Muscle of back (tissue), 13 donors: Measurements from ENCODE around the gene BAG1. TPM values are rescaled to one million over a fixed set of nuclear protein-coding genes. Genes with fewer than 3 reads are reported as not detected.

Experiments used
- DNase-seq, 3 donors: peaks; one replicate each; pipeline versions ENCODE4 v3.0.0 to v3.0.0-alpha.2; 2013
- long read RNA-seq, 9 donors: transcript quantifications; one replicate each; lab custom pipeline, GENCODE V29; 2026
- polyA plus RNA-seq, 10 donors: library from polyadenylated mRNA; unstranded; fragments of 120-200 nt; gene quantifications; one replicate each; pipeline ENCODE4 v1.2.1, GENCODE V29; 2013; ENCODE audit not compliant: insufficient read length in 10 of 10

BAG1 gene
- polyA plus RNA-seq: 10 to 100 TPM; 62.4 to 86.8 (median 73.6) TPM
- long read RNA-seq, donor 1, transcript BAG1-210 (7 exons, 3,786 nt): major isoform, 34 of 53 reads
- long read RNA-seq, donor 1, transcript BAG1-201 (4 exons, 1,977 nt): minor isoform, 9 of 53 reads
- long read RNA-seq, donor 1, partial matches to known transcripts: 9 of 53 reads
- long read RNA-seq, donor 1, other reads (novel, unspliced or antisense): 0 of 53 reads
- long read RNA-seq, donor 2, transcript BAG1-210 (7 exons, 3,786 nt): major isoform, 18 of 26 reads
- long read RNA-seq, donor 2, transcript BAG1-201 (4 exons, 1,977 nt): minor isoform, 8 of 26 reads
- long read RNA-seq, donor 2, partial matches to known transcripts: 0 of 26 reads
- long read RNA-seq, donor 2, other reads (novel, unspliced or antisense): 0 of 26 reads
- long read RNA-seq, donor 3: 0 reads
- long read RNA-seq, donor 4, transcript BAG1-210 (7 exons, 3,786 nt): major isoform, 35 of 239 reads
- long read RNA-seq, donor 4, partial matches to known transcripts: 129 of 239 reads
- long read RNA-seq, donor 4, other reads (novel, unspliced or antisense): 69 of 239 reads
- long read RNA-seq, donor 5, transcript BAG1-201 (4 exons, 1,977 nt): minor isoform, 16 of 248 reads
- long read RNA-seq, donor 5, transcript BAG1-210 (7 exons, 3,786 nt): major isoform, 36 of 248 reads
- long read RNA-seq, donor 5, partial matches to known transcripts: 114 of 248 reads
- long read RNA-seq, donor 5, other reads (novel, unspliced or antisense): 80 of 248 reads
- long read RNA-seq, donor 6, transcript BAG1-201 (4 exons, 1,977 nt): minor isoform, 10 of 320 reads
- long read RNA-seq, donor 6, transcript BAG1-210 (7 exons, 3,786 nt): major isoform, 24 of 320 reads
- long read RNA-seq, donor 6, partial matches to known transcripts: 285 of 320 reads
- long read RNA-seq, donor 6, other reads (novel, unspliced or antisense): 0 of 320 reads
- long read RNA-seq, donor 7, transcript BAG1-210 (7 exons, 3,786 nt): major isoform, 26 of 30 reads
- long read RNA-seq, donor 7, partial matches to known transcripts: 0 of 30 reads
- long read RNA-seq, donor 7, other reads (novel, unspliced or antisense): 0 of 30 reads
- long read RNA-seq, donor 8, transcript BAG1-201 (4 exons, 1,977 nt): minor isoform, 10 of 200 reads
- long read RNA-seq, donor 8, transcript BAG1-210 (7 exons, 3,786 nt): major isoform, 14 of 200 reads
- long read RNA-seq, donor 8, partial matches to known transcripts: 135 of 200 reads
- long read RNA-seq, donor 8, other reads (novel, unspliced or antisense): 41 of 200 reads
- long read RNA-seq, donor 9, partial matches to known transcripts: 0 of 1 reads
- long read RNA-seq, donor 9, other reads (novel, unspliced or antisense): 0 of 1 reads

- peak; percentile 99 to 100 (median 100) for DNase-seq
Observed at GRCh38 chr9:33264473-33265177, at the start of gene BAG1, which contains the start of gene CHMP5. TSS of gene BAG1 (minus strand) at chr9:33264708. TSS of gene CHMP5 (plus strand) at chr9:33265049. CDS start at chr9:33265079, 30 bp downstream.

- DNase-seq: no peak
Observed at GRCh38 chr9:33311953-33312352, 47.4 kb upstream of the BAG1 start.

- DNase-seq: no peak
Observed at GRCh38 chr9:33310748-33311147, 46.2 kb upstream of the BAG1 start.

- DNase-seq: no peak
Observed at GRCh38 chr9:33309903-33310302, 45.4 kb upstream of the BAG1 start.

- no peak for DNase-seq
Observed at GRCh38 chr9:33307067-33307466, 42.6 kb upstream of the BAG1 start.

- DNase-seq: no peak
Observed at GRCh38 chr9:33306037-33306436, 41.5 kb upstream of the BAG1 start.

- no peak for DNase-seq
Observed at GRCh38 chr9:33304362-33304761, 39.9 kb upstream of the BAG1 start.

GRCh38 chr9:33300546-33300945 is 36.0 kb upstream of the BAG1 start:
- DNase-seq: no peak

GRCh38 chr9:33297432-33297831 is 32.9 kb upstream of the BAG1 start:
- peak; percentile 38 to 53 (median 38) for DNase-seq

GRCh38 chr9:33295571-33295970 is 31.1 kb upstream of the BAG1 start:
- DNase-seq: no peak

- DNase-seq: no peak
Observed at GRCh38 chr9:33294670-33295432, 30.3 kb upstream of the BAG1 start.

GRCh38 chr9:33293782-33294181 is 29.3 kb upstream of the BAG1 start:
- no peak for DNase-seq

GRCh38 chr9:33291901-33292300 is 27.4 kb upstream of the BAG1 start:
- no peak for DNase-seq

- DNase-seq: no peak
Observed at GRCh38 chr9:33291031-33291397, 26.5 kb upstream of the BAG1 start.

- peak; percentile 99 to 100 (median 100) for DNase-seq
Observed at GRCh38 chr9:33290247-33291030, 25.9 kb upstream of the BAG1 start, which contains the start of gene NFX1. TSS of gene NFX1 (plus strand) at chr9:33290516. CDS start at chr9:33290573, 57 bp downstream.

GRCh38 chr9:33289936-33290246 is 25.4 kb upstream of the BAG1 start:
- no peak for DNase-seq

- peak in 1 of 3 donors; percentile 55 for DNase-seq
Observed at GRCh38 chr9:33289496-33289895, 25.0 kb upstream of the BAG1 start.

GRCh38 chr9:33288828-33289483 is 24.4 kb upstream of the BAG1 start:
- DNase-seq: peak in 1 of 3 donors; percentile 13

- no peak for DNase-seq
Observed at GRCh38 chr9:33288235-33288634, 23.7 kb upstream of the BAG1 start.
